ENCODE measurements around the gene MYO5B. TPM values are rescaled to one million over a fixed set of nuclear protein-coding genes. Genes with fewer than 3 reads are reported as not detected.

The MYO5B gene
- total RNA-seq, 1 donor from 2014 or later: 114 TPM

GRCh38 chr18:50119296-50119695 lies 75.7 kb downstream of the MYO5B start:
- Histone ChIP-seq H3K4me3 (ENCODE audit: low read depth, low read length) (no peak overlapping the region), H3K36me3 (ENCODE audit: control insufficient read depth, insufficient read depth, low read length) (no peaks in the 10 kb centered on the region), H3K27me3 (ENCODE audit: control insufficient read depth, insufficient read depth, low read length) (no peaks in the 10 kb centered on the region)
- no peak for DNase-seq (ENCODE audit: low read depth)
- no peak for TF ChIP-seq CTCF (IDR thresholded peaks at IDR 0.05; ENCODE audit: insufficient read depth, low read length, poor library complexity, severe bottlenecking)

- H3K27me3 ChIP-seq (ENCODE audit: control insufficient read depth, insufficient read depth, low read length): no peaks in the 10 kb centered on the region
- H3K36me3 ChIP-seq (ENCODE audit: control insufficient read depth, insufficient read depth, low read length): no peaks in the 10 kb centered on the region
- no peak for DNase-seq (ENCODE audit: low read depth)
- TF ChIP-seq CTCF (IDR thresholded peaks at IDR 0.05; ENCODE audit: insufficient read depth, low read length, poor library complexity, severe bottlenecking): no peak
- H3K4me3 ChIP-seq (ENCODE audit: low read depth, low read length): no peak overlapping the region
Measured at GRCh38 chr18:50117863-50118262, 77.1 kb downstream of the MYO5B start.

GRCh38 chr18:50115095-50115494 lies 79.9 kb downstream of the MYO5B start:
- no peaks in the 10 kb centered on the region for H3K36me3 ChIP-seq (ENCODE audit: control insufficient read depth, insufficient read depth, low read length)
- H3K27me3 ChIP-seq (ENCODE audit: control insufficient read depth, insufficient read depth, low read length): no peaks in the 10 kb centered on the region
- H3K4me3 ChIP-seq (ENCODE audit: low read depth, low read length): no peak overlapping the region
- no peak for TF ChIP-seq CTCF (IDR thresholded peaks at IDR 0.05; ENCODE audit: insufficient read depth, low read length, poor library complexity, severe bottlenecking)
- no peak for DNase-seq (ENCODE audit: low read depth)

- Histone ChIP-seq H3K27me3 (ENCODE audit: control insufficient read depth, insufficient read depth, low read length) (no peaks in the 10 kb centered on the region), H3K4me3 (ENCODE audit: low read depth, low read length) (no peak overlapping the region), H3K36me3 (ENCODE audit: control insufficient read depth, insufficient read depth, low read length) (no peaks in the 10 kb centered on the region)
- DNase-seq (ENCODE audit: low read depth): no peak
- no peak for TF ChIP-seq CTCF (IDR thresholded peaks at IDR 0.05; ENCODE audit: insufficient read depth, low read length, poor library complexity, severe bottlenecking)
Measured at GRCh38 chr18:50114448-50114847, 80.5 kb downstream of the MYO5B start.

- H3K4me3 ChIP-seq (ENCODE audit: low read depth, low read length): no peak overlapping the region
- no peak for TF ChIP-seq CTCF (IDR thresholded peaks at IDR 0.05; ENCODE audit: insufficient read depth, low read length, poor library complexity, severe bottlenecking)
Measured at GRCh38 chr18:50113726-50114125, 81.2 kb downstream of the MYO5B start.

GRCh38 chr18:50111398-50111797 lies 83.5 kb downstream of the MYO5B start:
- Histone ChIP-seq H3K27me3 (ENCODE audit: control insufficient read depth, insufficient read depth, low read length) (no peaks in the 10 kb centered on the region), H3K36me3 (ENCODE audit: control insufficient read depth, insufficient read depth, low read length) (no peaks in the 10 kb centered on the region), H3K4me3 (ENCODE audit: low read depth, low read length) (no peak overlapping the region)
- TF ChIP-seq CTCF (IDR thresholded peaks at IDR 0.05; ENCODE audit: insufficient read depth, low read length, poor library complexity, severe bottlenecking): peak; percentile 19
- DNase-seq (ENCODE audit: low read depth): no peak

More at GRCh38 chr18:50113726-50114125, 81.2 kb downstream of the MYO5B start:
- Histone ChIP-seq H3K36me3 (ENCODE audit: control insufficient read depth, insufficient read depth, low read length) (no peaks in the 10 kb centered on the region), H3K27me3 (ENCODE audit: control insufficient read depth, insufficient read depth, low read length) (no peaks in the 10 kb centered on the region)
- DNase-seq (ENCODE audit: low read depth): no peak
